Parathyroid adenoma (tissue), 2 donors: ENCODE measurements around the gene POLR3GL.

ENCODE experiments used
- H2AFZ ChIP-seq: fragments of 300-600 bp; sonication (generic); one replicate; pipeline ENCODE4 v1.7.0; 2017; ENCODE audit warnings: antibody characterized with exemption, mild to moderate bottlenecking
- H3K27ac ChIP-seq: fragments of 300-600 bp; sonication (generic); one replicate; pipeline ENCODE4 v1.7.0; 2017
- H3K27me3 ChIP-seq: fragments of 300-600 bp; sonication (generic); one replicate; pipeline ENCODE4 v1.7.0; 2017; ENCODE audit warnings: low read length; ENCODE audit not compliant: control insufficient read depth, insufficient read depth
- H3K36me3 ChIP-seq: fragments of 300-600 bp; sonication (generic); one replicate; pipeline ENCODE4 v1.7.0; 2017; ENCODE audit warnings: low read length; ENCODE audit not compliant: control insufficient read depth, insufficient read depth
- H3K4me1 ChIP-seq: fragments of 300-600 bp; sonication (generic); one replicate; pipeline ENCODE4 v1.7.0; 2017; ENCODE audit warnings: control low read depth
- H3K4me2 ChIP-seq: fragments of 300-600 bp; sonication (generic); one replicate; pipeline ENCODE4 v1.7.0; 2017; ENCODE audit warnings: low read length
- H3K4me3 ChIP-seq: fragments of 300-600 bp; sonication (generic); one replicate; pipeline ENCODE4 v1.7.0; 2017; ENCODE audit warnings: low read depth, low read length
- H3K79me2 ChIP-seq: fragments of 300-600 bp; sonication (generic); one replicate; pipeline ENCODE4 v1.7.0; 2017; ENCODE audit warnings: control low read depth
- H3K9ac ChIP-seq: fragments of 300-600 bp; sonication (generic); one replicate; pipeline ENCODE4 v1.7.0; 2017; ENCODE audit warnings: mild to moderate bottlenecking
- H3K9me3 ChIP-seq: fragments of 300-600 bp; sonication (generic); one replicate; pipeline ENCODE4 v1.7.0; 2017; ENCODE audit warnings: low read length; ENCODE audit not compliant: control insufficient read depth
- CTCF ChIP-seq: fragments of 300-600 bp; sonication (generic); IDR thresholded peaks from one replicate; pipeline ENCODE4 v1.7.0; 2017; ENCODE audit warnings: antibody characterized with exemption, mild to moderate bottlenecking
- donor health status: primary hyperparathyroidism.

Gene POLR3GL

DNA sequence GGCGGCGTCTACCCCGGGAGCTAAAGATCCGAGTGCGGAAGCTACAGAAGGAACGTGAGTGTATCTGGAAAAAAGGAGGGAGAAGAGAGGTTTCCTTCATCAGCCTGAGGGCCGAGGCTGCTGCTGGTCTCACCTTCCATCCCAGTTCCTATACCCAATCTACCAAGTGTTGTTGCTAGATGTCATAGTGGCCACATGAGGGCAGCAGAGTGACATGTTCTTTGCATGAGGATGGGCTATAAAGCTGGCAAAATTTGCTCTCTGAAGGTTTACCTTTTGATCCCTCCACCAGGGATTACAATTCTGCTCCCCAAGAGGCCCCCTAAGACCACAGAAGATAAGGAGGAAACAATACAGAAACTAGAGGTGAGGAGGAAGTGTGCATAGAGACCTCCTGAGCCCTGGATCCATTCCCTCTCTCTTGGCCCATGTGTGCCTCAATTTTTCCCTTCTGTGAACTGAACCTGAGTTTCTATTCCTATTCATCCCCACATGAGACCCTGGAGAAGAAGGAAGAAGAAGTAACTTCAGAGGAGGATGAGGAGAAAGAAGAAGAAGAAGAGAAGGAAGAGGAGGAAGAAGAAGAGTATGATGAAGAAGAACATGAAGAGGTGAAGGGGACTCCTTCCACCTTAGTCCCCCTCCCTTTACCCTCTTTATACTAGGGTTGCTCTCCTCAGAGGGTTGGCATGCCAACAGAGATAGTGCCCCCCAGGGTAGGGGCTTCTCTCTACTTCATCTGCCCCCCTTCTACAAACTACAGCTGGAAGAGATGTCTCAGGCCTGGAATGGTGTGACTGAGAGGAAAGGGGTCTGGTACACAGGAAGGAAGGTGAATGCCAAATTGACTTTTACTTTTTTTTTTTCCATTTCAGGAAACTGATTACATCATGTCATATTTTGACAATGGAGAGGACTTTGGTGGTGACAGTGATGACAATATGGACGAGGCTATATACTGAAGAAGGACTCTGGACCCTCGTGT, 13.3 kb downstream of the POLR3GL start:
- peak; percentile 73 for TF ChIP-seq CTCF
- H3K4me3 ChIP-seq, result peak overlapping the region; percentile 63

GRCh38 chr1:145978471-145978853, 14.0 kb downstream of the POLR3GL start:
- Histone ChIP-seq H3K27ac (peak overlapping the region; percentile 100), H3K4me1 (peaks cover 53% of the 10 kb centered on the region), H3K4me2 (peak overlapping the region; percentile 85)

More for the DNA sequence above, 13.3 kb downstream of the POLR3GL start:
- Histone ChIP-seq H3K27me3 (no peaks in the 10 kb centered on the region), H3K4me2 (peak overlapping the region; percentile 85), H3K27ac (peak overlapping the region; percentile 100), H2AFZ (peak overlapping the region; percentile 11), H3K9ac (no peak overlapping the region), H3K36me3 (no peaks in the 10 kb centered on the region), H3K9me3 (no peaks in the 10 kb centered on the region), H3K79me2 (peaks cover 15% of the 10 kb centered on the region), H3K4me1 (peaks cover 50% of the 10 kb centered on the region)

DNA sequence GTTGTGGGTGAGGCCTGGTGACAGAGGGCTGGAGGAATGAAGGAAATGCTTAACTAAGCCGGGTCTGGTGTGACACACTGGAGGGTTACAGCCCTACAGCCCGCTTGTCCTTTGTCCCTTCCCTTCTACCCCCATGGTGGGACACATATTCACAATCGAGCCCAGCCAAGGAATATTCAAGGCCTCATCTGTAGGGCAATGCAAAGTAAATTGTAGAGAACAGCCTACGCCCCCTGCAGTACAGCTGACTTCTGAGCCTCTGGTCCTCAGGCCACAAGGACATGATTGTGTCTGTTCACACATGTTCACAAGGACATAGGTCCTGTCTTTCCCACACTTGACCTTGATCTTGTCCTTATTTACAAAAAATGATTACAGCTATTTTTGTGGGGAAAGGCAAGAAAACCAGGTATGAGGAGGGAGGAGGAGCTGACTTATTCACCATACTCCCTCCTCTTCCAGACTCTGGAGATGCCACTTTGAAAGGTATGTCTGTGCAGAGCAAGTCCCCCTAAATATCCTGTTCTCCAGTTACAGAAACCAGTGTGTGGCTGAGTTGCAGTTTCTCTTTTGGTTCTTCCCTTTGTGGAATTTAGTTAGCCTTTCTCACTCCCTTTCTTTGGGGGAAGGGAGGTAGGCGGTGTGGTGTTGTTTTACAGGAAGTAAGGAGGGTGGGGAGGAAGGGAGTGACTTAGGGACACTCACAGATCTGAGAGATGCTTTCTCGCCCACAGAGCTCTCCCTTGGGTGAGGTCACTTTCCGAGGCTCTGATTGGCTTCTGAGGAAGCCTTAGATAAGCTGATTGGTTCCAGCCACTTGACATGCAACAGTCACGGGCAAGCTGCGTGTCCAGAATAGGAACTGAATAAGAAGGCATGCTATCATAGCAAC, 14.6 kb downstream of the POLR3GL start:
- Histone ChIP-seq H3K27ac (peak overlapping the region; percentile 100), H3K4me1 (peaks cover 58% of the 10 kb centered on the region), H3K4me2 (peak overlapping the region; percentile 85), H3K79me2 (peaks cover 15% of the 10 kb centered on the region), H2AFZ (no peak overlapping the region), H3K9ac (peak overlapping the region; percentile 67), H3K9me3 (no peaks in the 10 kb centered on the region), H3K27me3 (no peaks in the 10 kb centered on the region), H3K4me3 (peak overlapping the region; percentile 63), H3K36me3 (no peaks in the 10 kb centered on the region)
- peak; percentile 19 for TF ChIP-seq CTCF

More at GRCh38 chr1:145978471-145978853, 14.0 kb downstream of the POLR3GL start:
- no peak for TF ChIP-seq CTCF
- no peaks in the 10 kb centered on the region for H3K9me3 ChIP-seq
- H3K4me3 ChIP-seq, result peak overlapping the region; percentile 63
- H3K27me3 ChIP-seq, result no peaks in the 10 kb centered on the region
- H3K36me3 ChIP-seq, result no peaks in the 10 kb centered on the region
- H3K9ac ChIP-seq, result peak overlapping the region; percentile 67
- H3K79me2 ChIP-seq, result peaks cover 15% of the 10 kb centered on the region
- no peak overlapping the region for H2AFZ ChIP-seq

DNA sequence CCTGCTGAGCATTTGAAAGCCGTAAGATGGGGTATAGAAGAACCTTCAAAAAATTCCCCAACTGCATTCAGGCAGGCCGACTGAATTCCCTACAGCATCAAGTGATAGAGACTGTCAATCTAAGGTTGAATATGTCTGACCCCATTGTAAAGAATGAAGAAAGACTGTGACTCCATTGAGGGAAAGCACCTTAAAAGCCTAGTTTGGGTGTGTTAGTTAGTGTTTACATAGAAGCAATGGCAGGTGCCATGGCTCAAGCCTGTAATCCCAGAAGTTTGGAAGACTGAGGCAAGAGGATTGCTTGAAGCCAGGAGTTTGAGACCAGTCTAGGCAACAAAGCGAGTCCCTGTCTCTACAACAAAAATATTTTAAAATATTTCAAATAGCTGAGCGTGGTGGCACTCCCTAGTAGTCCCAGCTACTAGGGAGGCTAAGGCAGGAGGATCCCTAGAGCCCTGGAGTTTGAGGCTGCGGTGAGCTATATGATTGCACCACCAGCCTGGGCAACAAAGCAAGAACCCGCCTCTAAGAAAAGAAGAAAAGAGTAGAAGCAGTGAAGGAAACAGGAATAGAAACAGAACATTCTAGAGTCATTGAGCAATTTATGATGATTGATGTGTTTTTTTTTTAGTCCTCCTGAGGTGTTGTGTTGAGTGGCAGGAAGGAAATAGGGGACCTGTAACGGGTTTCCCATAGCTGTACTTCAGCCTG, 15.4 kb downstream of the POLR3GL start:
- H3K36me3 ChIP-seq, result no peaks in the 10 kb centered on the region
- H3K27me3 ChIP-seq, result no peaks in the 10 kb centered on the region
- peaks cover 64% of the 10 kb centered on the region for H3K4me1 ChIP-seq
- peak overlapping the region; percentile 78 for H3K4me2 ChIP-seq
- no peak overlapping the region for H3K9ac ChIP-seq
- peak overlapping the region; percentile 63 for H3K4me3 ChIP-seq
- H3K9me3 ChIP-seq, result no peaks in the 10 kb centered on the region
- TF ChIP-seq CTCF, result no peak
- H3K79me2 ChIP-seq, result peaks cover 15% of the 10 kb centered on the region
- no peak overlapping the region for H2AFZ ChIP-seq
- peak overlapping the region; percentile 100 for H3K27ac ChIP-seq
